GM13976 (cell line): ENCODE measurements around the gene MMEL1.

Source experiments
- DNase-seq: peaks from one replicate; pipeline ENCODE4 v3.0.0; 2012; ENCODE audit warnings: low spot score
- CTCF ChIP-seq: IDR thresholded peaks from 2 replicates; pipeline ENCODE4 v1.5.1; 2012; ENCODE audit warnings: borderline replicate concordance, mild to moderate bottlenecking; ENCODE audit not compliant: insufficient read depth; ENCODE audit errors: extremely low read depth, missing control alignments, control extremely low read depth
- in situ Hi-C: fragments of 300-500 bp; cut with MboI; formaldehyde crosslinking; loops from one replicate; pipeline ENCODE4 v1.12.0; 2022; ENCODE audit warnings: low sequenced_read_pairs, mixed read lengths, inconsistent platforms; ENCODE audit not compliant: unreplicated experiment

MMEL1 gene

GRCh38 chr1:2601721-2602303 lies 31.0 kb downstream of the MMEL1 start:
- no peak for TF ChIP-seq CTCF
- no peak for DNase-seq
- in situ Hi-C loops = no loop called here

- no peak for TF ChIP-seq CTCF
- in situ Hi-C loops = no loop called here
- DNase-seq = no peak
Observed at GRCh38 chr1:2598329-2598931, 34.4 kb downstream of the MMEL1 start.

GRCh38 chr1:2597441-2598328 lies 35.1 kb downstream of the MMEL1 start:
- DNase-seq = no peak
- no peak for TF ChIP-seq CTCF
- in situ Hi-C loops = no loop called here

- in situ Hi-C loops = no loop called here
- no peak for TF ChIP-seq CTCF
- DNase-seq = no peak
Observed at GRCh38 chr1:2596530-2597333, 36.1 kb downstream of the MMEL1 start.

- in situ Hi-C loops = no loop called here
- no peak for TF ChIP-seq CTCF
- no peak for DNase-seq
Observed at GRCh38 chr1:2595812-2596529, 36.8 kb downstream of the MMEL1 start.
